SU-DHL-6 (cell line): ENCODE data around the gene CARD14.

Experiments used
- H2AFZ ChIP-seq: fragments of 200-600 bp; sonication (generic); 2 replicates; pipeline ENCODE4 v1.6.1; 2014; ENCODE audit warnings: low read depth, mild to moderate bottlenecking, moderate library complexity, mixed read lengths, antibody characterized with exemption, low read length; ENCODE audit not compliant: severe bottlenecking
- H3F3A ChIP-seq: fragments of 200-600 bp; shearing (Covaris generic); 2 replicates; pipeline ENCODE4 v1.6.0; 2016; ENCODE audit warnings: antibody characterized with exemption, mild to moderate bottlenecking; ENCODE audit not compliant: insufficient read depth
- H3K27ac ChIP-seq: fragments of 200-600 bp; sonication (generic); 2 replicates; pipeline ENCODE4 v1.5.1; 2016; ENCODE audit warnings: low read depth, mild to moderate bottlenecking, low read length, moderate library complexity, mixed read lengths
- H3K27me3 ChIP-seq: fragments of 200-600 bp; sonication (generic), shearing (Covaris generic); 2 replicates; pipeline ENCODE4 v1.6.0; 2014; ENCODE audit warnings: mild to moderate bottlenecking, low read length
- H3K36me3 ChIP-seq: fragments of 200-600 bp; sonication (generic); 2 replicates; pipeline ENCODE4 v1.6.1; 2014; ENCODE audit warnings: mild to moderate bottlenecking, low read length, mixed read lengths
- H3K4me2 ChIP-seq: fragments of 300-600, 200-600 bp; shearing (Covaris generic), sonication (generic); 2 replicates; pipeline ENCODE4 v1.6.0; 2014; ENCODE audit warnings: low read length, low read depth, mild to moderate bottlenecking; ENCODE audit not compliant: poor library complexity, severe bottlenecking
- H3K4me3 ChIP-seq: fragments of 200-600 bp; sonication (generic); 2 replicates; pipeline ENCODE4 v1.5.1; 2014; ENCODE audit warnings: antibody characterized with exemption, low read length, mild to moderate bottlenecking, mixed read lengths; ENCODE audit not compliant: insufficient read depth, poor library complexity, severe bottlenecking
- H3K79me2 ChIP-seq: fragments of 200-600 bp; sonication (generic); 2 replicates; pipeline ENCODE4 v1.6.1; 2014; ENCODE audit warnings: mild to moderate bottlenecking, low read length, moderate library complexity; ENCODE audit not compliant: insufficient read depth
- H3K9ac ChIP-seq: fragments of 200-600 bp; sonication (generic); 2 replicates; pipeline ENCODE4 v1.7.0; 2014; ENCODE audit warnings: mild to moderate bottlenecking, low read length
- H3K9me2 ChIP-seq: fragments of 200-600 bp; sonication (generic); replicated peaks from 2 replicates; pipeline ENCODE4 v1.6.1; 2014; ENCODE audit warnings: low read length; ENCODE audit not compliant: insufficient read depth
- H3K9me3 ChIP-seq: fragments of 200-600 bp; sonication (generic); 2 replicates; pipeline ENCODE4 v1.6.1; 2014; ENCODE audit warnings: low read length, mixed read lengths; ENCODE audit not compliant: insufficient read depth
- H4K20me1 ChIP-seq: fragments of 200-600 bp; sonication (generic); 2 replicates; pipeline ENCODE4 v1.6.1; 2014; ENCODE audit warnings: low read depth, mild to moderate bottlenecking, antibody characterized with exemption, low read length, moderate library complexity, mixed read lengths
- EZH2phosphoT487 ChIP-seq: fragments of 200-600 bp; sonication (generic), shearing (Covaris generic); conservative IDR thresholded peaks from 2 replicates; pipeline ENCODE4 v1.6.1; 2018; ENCODE audit warnings: mild to moderate bottlenecking, antibody characterized with exemption, low read length, moderate library complexity, mixed read lengths
- TF ChIP-seq, protein P1 (sequence below): fragments of 200-600 bp; sonication (generic); IDR thresholded peaks from one replicate; pipeline ENCODE4 v1.5.1; 2017; ENCODE audit warnings: antibody characterized with exemption, mild to moderate bottlenecking, low read length, moderate library complexity; ENCODE audit not compliant: insufficient read depth, poor library complexity, severe bottlenecking

CARD14 gene

DNA sequence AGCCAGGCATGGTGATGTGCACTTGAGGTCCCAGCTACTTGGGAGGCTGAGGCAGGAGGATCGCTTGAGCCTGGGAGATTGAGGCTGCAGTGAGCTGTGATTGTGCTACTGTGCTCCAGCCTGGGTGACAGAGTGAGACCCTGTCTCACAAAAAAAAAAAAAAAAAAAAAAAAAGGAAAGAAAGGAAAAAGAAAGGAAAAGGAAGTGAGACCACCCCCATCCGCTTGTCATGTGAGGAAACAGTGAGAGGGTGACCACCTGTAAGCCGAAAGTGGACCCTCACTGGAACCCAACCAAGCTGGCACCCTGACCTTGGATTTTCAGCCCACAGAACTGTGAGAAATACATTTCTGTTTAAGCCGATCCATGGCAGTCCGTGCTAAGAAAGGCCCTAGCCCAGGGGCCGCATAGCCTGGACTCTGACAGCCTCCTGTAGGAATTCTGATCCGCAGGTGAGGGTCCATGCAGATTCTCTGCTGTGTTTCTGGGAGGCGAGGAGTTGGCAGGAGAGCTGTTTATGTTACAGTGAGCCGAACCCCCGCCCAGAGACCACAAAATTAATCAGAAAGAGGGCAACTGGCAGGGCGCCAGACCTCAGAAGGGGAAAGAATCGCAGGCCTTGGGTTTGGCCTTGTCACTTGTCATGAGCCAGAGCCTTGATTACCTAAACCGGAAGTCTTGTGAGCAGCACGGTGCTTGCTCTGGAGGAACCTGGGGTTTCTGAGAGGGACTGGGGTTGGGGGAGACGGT, 49.4 kb downstream of the CARD14 start:
- Histone ChIP-seq H2AFZ (no peak overlapping the region), H3K9ac (peak overlapping the region; percentile 27; the same call in 1 of the 2 replicates), H3K27ac (no peak overlapping the region)

GRCh38 chr17:80219763-80220053, 49.9 kb downstream of the CARD14 start:
- Histone ChIP-seq H3K79me2 (no peaks in the 10 kb centered on the region), H4K20me1 (no peaks in the 10 kb centered on the region), H3K9ac (peak overlapping the region; percentile 27; the same call in 1 of the 2 replicates), H3K4me3 (no peak overlapping the region), H3F3A (no peaks in the 10 kb centered on the region), H3K27me3 (no peaks in the 10 kb centered on the region), H2AFZ (no peak overlapping the region), H3K36me3 (no peaks in the 10 kb centered on the region), H3K9me3 (no peaks in the 10 kb centered on the region), H3K27ac (no peak overlapping the region), H3K4me2 (peak overlapping the region; percentile 44), H3K9me2 (no peaks in the 10 kb centered on the region)
- TF ChIP-seq, protein P1, sequence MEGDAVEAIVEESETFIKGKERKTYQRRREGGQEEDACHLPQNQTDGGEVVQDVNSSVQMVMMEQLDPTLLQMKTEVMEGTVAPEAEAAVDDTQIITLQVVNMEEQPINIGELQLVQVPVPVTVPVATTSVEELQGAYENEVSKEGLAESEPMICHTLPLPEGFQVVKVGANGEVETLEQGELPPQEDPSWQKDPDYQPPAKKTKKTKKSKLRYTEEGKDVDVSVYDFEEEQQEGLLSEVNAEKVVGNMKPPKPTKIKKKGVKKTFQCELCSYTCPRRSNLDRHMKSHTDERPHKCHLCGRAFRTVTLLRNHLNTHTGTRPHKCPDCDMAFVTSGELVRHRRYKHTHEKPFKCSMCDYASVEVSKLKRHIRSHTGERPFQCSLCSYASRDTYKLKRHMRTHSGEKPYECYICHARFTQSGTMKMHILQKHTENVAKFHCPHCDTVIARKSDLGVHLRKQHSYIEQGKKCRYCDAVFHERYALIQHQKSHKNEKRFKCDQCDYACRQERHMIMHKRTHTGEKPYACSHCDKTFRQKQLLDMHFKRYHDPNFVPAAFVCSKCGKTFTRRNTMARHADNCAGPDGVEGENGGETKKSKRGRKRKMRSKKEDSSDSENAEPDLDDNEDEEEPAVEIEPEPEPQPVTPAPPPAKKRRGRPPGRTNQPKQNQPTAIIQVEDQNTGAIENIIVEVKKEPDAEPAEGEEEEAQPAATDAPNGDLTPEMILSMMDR: no peak
- no peak for TF ChIP-seq EZH2phosphoT487

More for the DNA sequence above, 49.4 kb downstream of the CARD14 start:
- Histone ChIP-seq H3F3A (no peaks in the 10 kb centered on the region), H3K4me2 (peak overlapping the region; percentile 44), H3K9me3 (no peaks in the 10 kb centered on the region), H3K79me2 (no peaks in the 10 kb centered on the region), H3K27me3 (no peaks in the 10 kb centered on the region), H3K9me2 (no peaks in the 10 kb centered on the region), H3K36me3 (no peaks in the 10 kb centered on the region), H3K4me3 (no peak overlapping the region), H4K20me1 (no peaks in the 10 kb centered on the region)
- TF ChIP-seq, protein P1: no peak
- no peak for TF ChIP-seq EZH2phosphoT487

DNA sequence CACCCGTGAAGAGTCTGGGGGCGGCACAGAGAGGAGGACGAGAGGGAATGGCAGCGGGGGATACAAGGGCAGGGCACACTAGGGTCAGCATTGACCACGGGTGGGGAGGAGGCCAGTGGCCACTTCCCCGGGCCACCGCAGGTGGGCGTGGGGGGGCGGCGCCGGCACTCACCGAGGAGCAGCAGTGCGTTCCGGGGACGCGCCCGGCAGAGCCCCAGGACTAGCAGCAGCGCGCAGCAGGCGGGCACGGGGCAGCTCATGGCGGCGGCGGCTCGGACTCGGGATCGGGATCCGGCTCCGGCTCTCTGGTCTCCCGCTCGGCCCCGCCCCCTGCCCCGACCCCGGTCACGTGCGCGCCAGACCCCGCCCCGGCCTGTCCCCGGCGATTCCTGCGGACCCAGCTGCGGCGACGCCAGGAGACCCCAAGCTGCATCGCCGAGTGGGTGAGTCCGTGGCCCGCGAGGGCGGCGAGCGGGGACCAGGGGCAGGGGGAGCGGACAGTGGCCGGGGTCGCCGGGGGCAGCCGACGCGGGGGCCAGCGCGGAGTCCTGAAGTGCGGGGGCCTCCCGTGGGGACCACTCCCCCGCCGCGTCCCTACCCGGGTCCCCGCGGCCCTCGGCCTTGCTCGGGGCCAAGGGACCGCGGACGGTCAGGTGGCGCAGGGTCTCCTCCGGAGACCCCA, 50.4 kb downstream of the CARD14 start, which contains the start of the genes SGSH and SLC26A11:
Gene SGSH (minus strand): TSS at position 280 of the 682 bp plus-strand sequence. CDS start 20 bp downstream, at position 260.
Gene SLC26A11 (plus strand): TSS at position 374 of the 682 bp plus-strand sequence. CDS start 1,134 bp downstream, outside the sequence.
- TF ChIP-seq, protein P1: no peak
- TF ChIP-seq EZH2phosphoT487: no peak
- Histone ChIP-seq H3K9me2 (no peaks in the 10 kb centered on the region), H3K79me2 (no peaks in the 10 kb centered on the region), H3K4me3 (no peak within 1 kb of the TSS), H3F3A (no peaks in the 10 kb centered on the region), H3K4me2 (peak within 1 kb of the TSS; percentile 44), H3K9ac (peak within 1 kb of the TSS; percentile 27; the same call in 1 of the 2 replicates), H2AFZ (no peak within 1 kb of the TSS), H3K27me3 (no peaks in the 10 kb centered on the region), H4K20me1 (no peaks in the 10 kb centered on the region), H3K9me3 (no peaks in the 10 kb centered on the region), H3K27ac (no peak within 1 kb of the TSS), H3K36me3 (no peaks in the 10 kb centered on the region)
